Loucy (cell line): ENCODE measurements around the gene MMP14.

Source experiments
- EZH2phosphoT487 ChIP-seq: fragments of 200-600 bp; IDR thresholded peaks from 2 replicates; pipeline ENCODE4 v1.6.1; 2018; ENCODE audit warnings: antibody characterized with exemption, mild to moderate bottlenecking, moderate library complexity, borderline replicate concordance
- TF ChIP-seq, protein P1 (sequence below): fragments of 200-600 bp; sonication (generic); conservative IDR thresholded peaks from 2 replicates; pipeline ENCODE4 v1.5.1; 2014; ENCODE audit warnings: mild to moderate bottlenecking, antibody characterized with exemption, low read length

DNA sequence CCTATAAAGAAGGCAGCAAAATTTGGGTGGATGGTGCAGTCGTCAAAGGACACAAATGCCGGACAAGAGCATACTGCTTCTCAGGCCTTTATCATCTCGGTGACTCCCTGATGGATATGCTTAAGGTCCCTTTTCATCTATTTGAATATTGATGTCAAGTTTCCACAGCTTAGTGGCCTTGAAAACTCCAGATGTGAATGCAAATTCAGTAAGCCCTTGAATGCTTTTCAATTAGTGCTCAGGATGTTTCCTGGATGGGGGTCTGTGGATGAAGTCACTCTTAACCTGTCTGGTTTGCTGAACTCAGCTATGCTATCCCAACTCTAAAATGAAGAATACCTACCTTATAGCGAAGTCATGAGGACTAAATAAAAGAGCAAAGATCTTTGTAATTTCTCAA lies 57.3 kb downstream of the MMP14 start:
- TF ChIP-seq, protein P1, sequence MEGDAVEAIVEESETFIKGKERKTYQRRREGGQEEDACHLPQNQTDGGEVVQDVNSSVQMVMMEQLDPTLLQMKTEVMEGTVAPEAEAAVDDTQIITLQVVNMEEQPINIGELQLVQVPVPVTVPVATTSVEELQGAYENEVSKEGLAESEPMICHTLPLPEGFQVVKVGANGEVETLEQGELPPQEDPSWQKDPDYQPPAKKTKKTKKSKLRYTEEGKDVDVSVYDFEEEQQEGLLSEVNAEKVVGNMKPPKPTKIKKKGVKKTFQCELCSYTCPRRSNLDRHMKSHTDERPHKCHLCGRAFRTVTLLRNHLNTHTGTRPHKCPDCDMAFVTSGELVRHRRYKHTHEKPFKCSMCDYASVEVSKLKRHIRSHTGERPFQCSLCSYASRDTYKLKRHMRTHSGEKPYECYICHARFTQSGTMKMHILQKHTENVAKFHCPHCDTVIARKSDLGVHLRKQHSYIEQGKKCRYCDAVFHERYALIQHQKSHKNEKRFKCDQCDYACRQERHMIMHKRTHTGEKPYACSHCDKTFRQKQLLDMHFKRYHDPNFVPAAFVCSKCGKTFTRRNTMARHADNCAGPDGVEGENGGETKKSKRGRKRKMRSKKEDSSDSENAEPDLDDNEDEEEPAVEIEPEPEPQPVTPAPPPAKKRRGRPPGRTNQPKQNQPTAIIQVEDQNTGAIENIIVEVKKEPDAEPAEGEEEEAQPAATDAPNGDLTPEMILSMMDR: no peak
- TF ChIP-seq EZH2phosphoT487: no peak
